Lower lobe of right lung (tissue), 2 donors: ENCODE measurements around the gene KCNIP3. TPM values are rescaled to one million over a fixed set of nuclear protein-coding genes. Genes with fewer than 3 reads are reported as not detected.

Experiments used
- ATAC-seq, 2 donors: fragments of 200-7000 bp; cut with Tn5 transposase; one replicate each; pipeline ENCODE4 v1.9.1; 2020 to 2022; ENCODE audit warnings: mild to moderate bottlenecking in 2 of 2, moderate library complexity in 2 of 2
- DNase-seq: peaks from one replicate; pipeline ENCODE4 v3.0.0-alpha.2; 2020
- H3K27ac ChIP-seq: fragments of 200-600 bp; one replicate; pipeline ENCODE4 v1.8.0; 2022
- H3K27me3 ChIP-seq: fragments of 200-600 bp; one replicate; pipeline ENCODE4 v1.8.0; 2022; ENCODE audit warnings: low read depth
- H3K36me3 ChIP-seq: fragments of 200-600 bp; one replicate; pipeline ENCODE4 v1.8.0; 2022; ENCODE audit warnings: mild to moderate bottlenecking
- H3K4me1 ChIP-seq: fragments of 200-600 bp; one replicate; pipeline ENCODE4 v1.8.0; 2022
- H3K4me3 ChIP-seq: fragments of 200-600 bp; one replicate; pipeline ENCODE4 v1.8.0; 2022; ENCODE audit warnings: mild to moderate bottlenecking
- H3K9me3 ChIP-seq: fragments of 200-600 bp; one replicate; pipeline ENCODE4 v1.8.0; 2022
- CTCF ChIP-seq: fragments of 200-600 bp; IDR thresholded peaks from one replicate; pipeline ENCODE4 v1.8.0; 2022; ENCODE audit warnings: antibody characterized with exemption, mild to moderate bottlenecking
- intact Hi-C: fragments of 100-400 bp; cut with DNase I; formaldehyde crosslinking; loops from one replicate; pipeline ENCODE4 v1.11.0; 2022
- total RNA-seq: library from RNA; stranded (reverse); fragmentation: NEBNext Ultra II Directional; extraction: Animal tissue kit (Norgen Biotek cat#: 25700); gene quantifications from one replicate; pipeline ENCODE4 v1.2.1, GENCODE V29; 2021
- donor health status: DM: no; HTN: yes; CAD: no; lungs with severe emphysema.

KCNIP3 gene
- total RNA-seq, 1 donor from 2014 or later: 2.6 TPM

GRCh38 chr2:95346231-95346737 is 49.1 kb downstream of the KCNIP3 start:
- peak; percentile 81 to 84 for ATAC-seq
- intact Hi-C loops: no loop called here
- H3K27ac ChIP-seq: peak overlapping the region; percentile 46
- H3K36me3 ChIP-seq: no peaks in the 10 kb centered on the region
- H3K4me1 ChIP-seq: peaks cover 11% of the 10 kb centered on the region
- no peak for TF ChIP-seq CTCF
- peak overlapping the region; percentile 71 for H3K4me3 ChIP-seq
- H3K27me3 ChIP-seq: peaks cover 46% of the 10 kb centered on the region
- H3K9me3 ChIP-seq: no peaks in the 10 kb centered on the region
- DNase-seq: peak; percentile 63

DNA sequence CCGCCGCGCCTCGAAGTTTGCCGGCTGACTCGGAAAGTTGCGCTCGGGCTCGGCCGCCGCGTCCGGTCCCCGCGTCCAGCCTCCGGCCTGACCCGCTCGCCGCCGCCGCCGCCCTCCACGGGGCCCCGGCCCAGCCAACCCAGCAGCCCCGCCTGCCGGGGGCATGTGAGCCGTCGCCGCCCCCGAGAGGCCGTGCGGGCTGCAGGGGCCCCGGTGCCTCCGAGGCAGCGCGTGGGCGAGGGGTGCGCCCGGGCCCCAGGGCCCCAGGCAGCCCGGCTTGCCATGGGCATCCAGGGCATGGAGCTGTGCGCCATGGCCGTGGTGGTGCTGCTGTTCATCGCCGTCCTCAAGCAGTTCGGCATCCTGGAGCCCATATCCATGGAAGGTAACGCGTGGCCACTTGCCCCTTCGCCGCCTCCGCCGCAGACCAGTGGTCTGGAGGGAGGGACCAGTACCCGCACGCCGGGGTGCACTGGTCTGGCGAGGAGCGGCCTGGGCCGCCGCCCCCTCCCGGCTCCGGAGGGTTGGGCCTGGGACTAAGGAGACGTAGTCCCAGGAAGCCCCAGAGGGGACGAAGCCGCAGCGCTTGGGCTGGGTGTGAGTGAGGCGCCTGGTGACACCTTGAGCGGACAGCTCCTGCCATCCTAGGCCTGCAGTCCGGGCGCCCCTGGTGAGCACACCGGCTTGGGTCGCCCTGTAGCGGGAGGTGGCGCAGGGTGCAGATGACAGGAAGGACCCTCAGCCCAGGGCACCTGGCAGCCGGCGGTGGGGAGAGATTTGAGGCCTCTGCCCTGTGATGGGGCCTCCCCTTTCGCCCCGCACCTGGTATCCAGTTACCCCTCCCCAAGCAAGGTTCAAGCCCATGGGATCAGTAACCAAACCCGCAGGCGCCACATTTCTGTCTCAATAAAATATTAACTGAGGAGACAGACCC is 49.9 kb downstream of the KCNIP3 start:
- intact Hi-C loops: no loop called here
- DNase-seq: no peak
- no peaks in the 10 kb centered on the region for H3K9me3 ChIP-seq
- no peak overlapping the region for H3K27ac ChIP-seq
- H3K36me3 ChIP-seq: no peaks in the 10 kb centered on the region
- peak overlapping the region; percentile 44 for H3K4me3 ChIP-seq
- TF ChIP-seq CTCF: no peak
- H3K4me1 ChIP-seq: peaks cover 11% of the 10 kb centered on the region
- H3K27me3 ChIP-seq: peaks cover 44% of the 10 kb centered on the region
- ATAC-seq: no peak

DNA sequence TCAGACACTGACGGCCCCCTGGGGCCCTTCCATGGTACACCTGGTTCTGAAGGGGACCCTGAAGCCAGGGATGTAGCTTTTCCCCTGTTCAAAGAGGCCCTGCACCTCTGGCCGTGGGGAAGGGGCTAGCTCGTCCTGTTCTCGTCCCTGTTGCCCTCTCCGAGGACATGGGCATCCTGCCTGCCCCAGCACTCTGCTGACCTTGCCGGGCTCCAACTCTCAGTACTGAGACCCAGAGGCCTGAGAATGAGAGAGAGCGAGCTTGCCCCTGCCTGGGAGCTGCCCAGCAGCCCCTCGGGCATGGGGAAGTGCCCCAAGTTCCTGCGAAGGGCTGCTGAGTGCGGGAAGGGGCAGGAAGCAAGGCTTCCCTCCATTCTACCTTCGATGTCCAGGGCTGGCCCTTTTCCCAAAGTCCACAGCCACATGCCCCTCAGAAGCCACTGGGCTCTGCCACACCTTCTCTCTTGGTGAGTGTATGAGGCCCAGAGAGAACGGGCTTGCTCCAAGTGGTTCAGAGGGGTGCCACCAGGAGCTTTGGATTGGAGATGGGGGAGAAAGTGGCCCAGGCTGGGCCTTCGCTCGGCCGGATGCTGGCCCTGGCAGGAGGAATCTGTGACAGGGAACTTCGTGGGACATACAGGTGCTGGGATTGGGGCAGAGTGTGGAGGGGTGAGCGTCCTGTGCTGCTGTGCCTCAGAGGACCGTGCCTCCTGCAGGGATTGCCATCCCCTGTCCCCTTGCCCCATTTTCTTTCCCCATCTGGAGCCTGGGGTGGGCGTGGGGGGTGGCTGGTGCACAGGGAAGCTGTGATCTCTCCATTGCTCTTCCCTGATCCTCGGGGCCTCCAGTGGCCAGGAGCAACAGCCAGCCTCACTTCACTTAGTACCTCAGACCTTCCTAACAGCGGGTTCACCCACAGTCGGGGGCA is 50.8 kb downstream of the KCNIP3 start:
- Histone ChIP-seq H3K4me1 (peaks cover 11% of the 10 kb centered on the region), H3K36me3 (no peaks in the 10 kb centered on the region), H3K9me3 (no peaks in the 10 kb centered on the region), H3K27ac (no peak overlapping the region), H3K4me3 (no peak overlapping the region), H3K27me3 (peaks cover 36% of the 10 kb centered on the region)
- no peak for ATAC-seq
- DNase-seq: no peak
- intact Hi-C loops: no loop called here
- TF ChIP-seq CTCF: no peak

GRCh38 chr2:95348609-95349567 is 51.7 kb downstream of the KCNIP3 start:
- no peak overlapping the region for H3K4me3 ChIP-seq
- ATAC-seq (no peak), DNase-seq (no peak)
- TF ChIP-seq CTCF: no peak
- H3K27ac ChIP-seq: no peak overlapping the region
- intact Hi-C loops: no loop called here
- H3K36me3 ChIP-seq: no peaks in the 10 kb centered on the region
- H3K9me3 ChIP-seq: no peaks in the 10 kb centered on the region
- peaks cover 28% of the 10 kb centered on the region for H3K27me3 ChIP-seq
- peaks cover 11% of the 10 kb centered on the region for H3K4me1 ChIP-seq
